SKM-1 (cell line): ENCODE data around the gene MYL6.
"Not testable (repeated sequence)": the region's sequence is repeated elsewhere in the genome, so short reads cannot be mapped to it uniquely, and the experiment has no call there.

Source experiments
- DNase-seq: peaks from one replicate; lab custom pipeline; 2025; ENCODE audit not compliant: unreplicated experiment; lab: John Stamatoyannopoulos, UW

Gene MYL6

DNA sequence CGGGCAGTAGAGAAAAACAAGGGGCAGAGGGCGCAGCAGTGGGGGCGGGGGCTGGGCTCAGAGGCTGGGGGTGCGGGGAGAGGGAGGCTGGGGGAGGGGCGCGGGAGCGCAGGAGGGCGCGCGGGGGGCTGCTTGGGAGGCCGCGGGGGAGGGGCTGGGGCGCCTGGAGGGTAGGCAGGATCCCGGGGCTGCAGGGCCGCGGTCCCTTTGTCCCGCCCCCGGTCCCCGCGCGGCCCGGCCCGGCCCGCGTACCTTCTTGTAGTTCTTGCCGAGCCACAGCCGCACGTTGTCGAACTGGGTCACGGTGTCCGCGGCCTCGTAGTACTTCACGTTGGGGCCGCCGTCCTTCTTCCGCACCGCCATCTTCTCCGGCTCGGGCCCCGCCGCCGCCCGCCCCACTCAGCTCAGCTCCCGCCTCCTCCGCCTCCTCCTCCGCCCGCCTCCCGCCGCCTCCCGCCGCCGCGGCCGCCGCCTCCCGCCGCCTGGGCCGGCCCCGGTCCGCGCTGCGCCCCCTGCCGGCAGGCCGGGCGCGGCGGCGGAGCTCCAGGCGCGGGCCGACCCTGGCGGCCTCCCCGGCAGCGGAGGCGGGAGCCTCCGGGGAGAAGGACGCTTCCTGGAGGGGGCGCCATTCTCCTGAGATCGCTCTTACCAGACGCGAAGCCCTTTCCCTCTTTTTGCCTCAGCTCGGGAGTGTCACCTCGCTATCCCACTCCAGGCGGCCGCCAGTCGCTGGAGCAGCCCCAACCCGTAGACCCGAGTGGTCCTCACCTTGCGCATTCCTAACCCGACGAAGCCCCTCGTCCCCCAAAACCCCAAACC lies 31.1 kb downstream of the MYL6 start, which contains the start of gene SMARCC2:
SMARCC2 (minus strand) TSS at position 385 of the 819 bp plus-strand sequence; CDS start at position 363, 22 bp downstream.
- no peak for DNase-seq

DNA sequence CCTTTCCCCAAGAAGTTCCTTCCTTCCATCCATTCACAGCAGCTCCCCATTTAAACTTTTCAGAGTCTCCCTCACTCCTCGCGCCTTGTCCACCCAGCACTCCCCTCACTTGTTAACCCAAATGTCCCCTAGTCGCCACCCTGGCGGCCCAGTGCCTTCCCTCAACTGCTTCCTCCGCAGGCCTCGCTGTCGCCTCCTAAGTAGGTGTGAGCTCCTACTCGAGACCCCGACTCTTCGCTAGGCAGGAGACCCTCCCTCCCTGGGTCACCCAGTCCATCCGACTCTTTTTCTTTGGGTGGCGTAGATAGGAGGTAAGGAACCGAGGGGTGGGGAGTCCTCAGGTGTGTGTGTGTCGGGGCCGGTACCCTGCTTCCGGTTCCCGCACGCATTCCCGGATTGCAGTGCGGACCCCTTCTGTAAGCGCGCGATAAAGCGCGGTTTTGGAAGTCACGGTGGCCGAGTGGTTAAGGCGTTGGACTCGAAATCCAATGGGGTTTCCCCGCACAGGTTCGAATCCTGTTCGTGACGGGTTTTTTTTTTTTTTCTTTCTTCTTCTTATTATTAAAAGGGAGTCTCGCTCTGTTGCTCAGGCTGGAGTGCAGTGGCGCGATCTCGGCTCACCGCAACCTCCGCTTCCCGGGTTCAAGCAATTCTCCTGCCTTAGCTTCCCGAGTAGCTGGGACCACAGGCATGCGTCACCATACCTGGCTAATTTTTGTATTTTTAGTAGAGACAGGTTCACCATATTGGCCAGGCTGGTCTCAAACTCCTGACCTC lies 31.9 kb downstream of the MYL6 start:
- DNase-seq = peak; percentile 8

DNA sequence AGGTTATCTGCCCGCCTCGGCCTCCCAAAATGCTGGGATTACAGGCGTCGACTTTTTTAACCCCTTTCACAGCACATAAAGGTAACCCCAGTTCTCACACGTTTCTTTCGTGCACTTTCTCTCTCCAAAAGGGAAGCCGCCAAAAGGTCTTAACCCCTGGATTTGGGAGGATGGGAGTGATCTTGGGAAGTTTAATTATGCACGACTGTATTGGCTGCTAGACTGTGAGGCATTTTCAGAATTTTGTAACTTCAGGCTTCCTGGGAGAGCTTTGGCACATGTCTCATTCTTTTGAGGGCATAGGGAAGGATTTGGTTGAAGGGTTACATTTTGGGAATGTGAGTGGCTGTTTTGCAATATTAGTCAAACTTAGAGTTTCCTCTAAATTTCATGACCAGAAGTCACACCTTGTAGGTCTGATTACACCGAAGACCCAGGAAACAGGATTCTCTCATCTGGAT lies 32.6 kb downstream of the MYL6 start:
- DNase-seq = no peak

DNA sequence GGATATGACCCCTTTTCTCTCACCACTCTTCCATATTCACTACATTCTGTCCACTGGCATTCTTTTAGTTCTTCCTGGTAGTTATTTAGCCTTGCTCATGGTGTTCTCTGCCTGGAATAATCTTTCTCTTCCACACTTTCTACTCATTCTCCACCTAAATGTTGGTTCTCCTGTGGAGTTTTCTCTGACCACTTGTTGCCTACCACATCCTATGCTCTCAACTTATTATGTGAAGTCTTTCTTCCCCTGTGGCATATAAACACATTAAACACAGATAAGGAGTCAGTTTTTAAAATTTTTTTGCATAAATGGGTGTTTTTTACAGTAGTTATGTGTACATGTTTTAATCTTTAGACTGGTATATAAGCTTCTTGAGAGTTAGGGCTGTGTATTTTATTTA lies 34.4 kb downstream of the MYL6 start:
- no peak for DNase-seq

DNA sequence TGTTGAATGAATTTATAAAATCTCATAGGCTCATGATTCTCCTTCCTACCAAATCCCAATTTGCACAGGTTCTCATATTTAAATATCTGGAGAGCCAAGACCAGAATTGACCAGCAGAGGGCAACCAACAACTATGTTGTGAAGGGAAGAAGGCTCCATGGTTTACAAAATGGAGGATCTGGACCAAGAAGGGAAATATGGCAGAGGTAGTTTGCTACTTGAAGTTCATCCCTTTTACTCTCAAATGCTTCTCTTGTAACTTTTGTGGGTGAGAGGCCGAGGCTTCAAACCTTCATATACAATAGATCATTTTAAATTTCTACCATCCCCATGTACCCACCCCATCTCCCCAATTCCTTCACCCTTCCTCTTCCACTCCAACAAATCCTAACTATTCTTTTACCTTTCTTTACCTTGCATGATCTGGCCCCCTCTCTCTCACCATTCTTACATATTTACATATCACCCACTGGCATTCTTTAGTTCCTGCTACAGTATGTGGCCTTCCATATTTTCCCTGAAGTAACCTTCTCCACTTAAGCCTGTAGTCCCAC lies 34.9 kb downstream of the MYL6 start:
- peak; percentile 21 for DNase-seq

DNA sequence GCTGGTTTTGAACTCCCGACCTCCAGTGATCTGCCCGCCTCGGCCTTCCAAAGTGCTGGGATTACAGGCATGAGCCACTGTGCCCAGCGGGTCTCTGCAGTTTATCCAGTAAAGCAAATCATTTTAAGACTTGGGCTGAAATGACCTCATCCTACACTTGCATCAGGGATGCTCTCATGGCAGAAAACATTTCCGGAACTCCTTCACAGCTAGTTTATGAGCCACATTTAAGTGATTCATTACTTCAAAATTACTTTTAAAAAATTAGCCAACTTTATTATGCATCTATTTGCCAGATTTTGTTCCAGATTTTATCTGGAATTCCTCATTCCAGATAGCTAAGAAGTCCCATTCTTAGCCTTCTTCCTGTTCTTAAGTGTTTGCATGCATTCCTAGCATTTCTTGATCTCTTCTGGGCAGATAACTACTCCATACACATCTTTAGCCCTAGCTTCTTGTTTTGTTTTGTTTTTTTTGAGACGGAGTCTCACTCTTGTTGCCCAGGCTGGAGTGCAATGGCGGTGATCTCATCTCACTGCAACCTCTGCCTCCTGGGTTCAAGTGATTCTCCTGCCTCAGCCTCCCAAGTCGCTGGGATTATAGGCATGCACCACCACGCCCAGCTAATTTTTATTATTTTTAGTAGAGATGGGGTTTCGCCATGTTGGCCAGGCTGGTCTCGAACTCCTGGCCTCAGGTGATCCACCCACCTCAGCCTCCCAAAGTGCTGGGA lies 38.8 kb downstream of the MYL6 start:
- not testable (repeated sequence) for DNase-seq

DNA sequence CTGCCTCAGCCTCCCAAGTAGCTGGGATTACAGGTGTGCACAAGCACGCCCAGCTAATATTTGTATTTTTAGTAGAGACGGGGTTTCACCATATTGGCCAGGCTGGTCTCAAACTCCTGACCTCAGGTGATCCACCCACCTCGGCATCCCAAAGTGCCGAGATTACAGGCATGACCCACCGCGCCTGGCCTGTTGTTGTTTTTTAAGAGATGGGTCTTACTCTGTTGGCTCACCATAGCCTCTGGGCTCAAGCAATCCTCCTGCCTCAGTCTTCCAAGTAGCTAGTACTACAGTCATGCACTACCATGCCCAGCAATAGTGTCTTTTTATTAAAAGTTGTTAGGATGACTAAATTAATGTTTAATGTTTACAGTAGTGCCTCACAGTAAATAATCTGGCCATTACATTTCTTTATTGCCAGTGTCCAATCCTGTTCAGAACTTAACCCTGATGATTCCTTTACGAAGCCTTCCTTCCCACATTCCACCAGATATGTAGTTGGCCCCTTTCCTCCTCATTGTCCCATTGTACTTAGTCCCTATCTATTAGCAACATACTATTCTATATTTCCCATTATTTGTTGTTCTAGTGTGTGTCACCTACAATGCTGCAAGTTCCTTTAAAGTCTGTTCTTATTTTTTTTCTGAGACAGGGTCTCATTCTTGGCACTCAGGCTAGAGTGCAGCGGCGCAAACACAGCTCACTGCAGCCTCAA lies 39.9 kb downstream of the MYL6 start:
- DNase-seq = no peak

DNA sequence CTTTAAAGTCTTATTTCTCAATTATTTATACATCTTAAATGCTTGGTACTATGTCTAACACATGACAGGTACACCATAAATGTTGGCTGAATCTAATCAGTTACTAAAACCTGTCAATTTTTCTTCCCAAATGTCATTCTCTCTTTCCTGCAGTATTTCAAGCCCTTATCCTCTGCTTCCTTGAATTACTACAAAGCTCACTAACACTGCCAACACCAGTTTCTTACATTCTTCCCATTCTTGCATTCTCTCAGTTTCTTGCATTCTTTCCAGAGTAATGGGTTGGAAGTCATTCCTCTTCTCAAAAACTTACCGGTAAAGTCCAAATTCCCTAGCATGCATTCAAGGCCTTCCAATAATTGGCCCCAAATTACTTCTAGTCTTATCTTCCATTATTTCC lies 40.7 kb downstream of the MYL6 start:
- DNase-seq = no peak

DNA sequence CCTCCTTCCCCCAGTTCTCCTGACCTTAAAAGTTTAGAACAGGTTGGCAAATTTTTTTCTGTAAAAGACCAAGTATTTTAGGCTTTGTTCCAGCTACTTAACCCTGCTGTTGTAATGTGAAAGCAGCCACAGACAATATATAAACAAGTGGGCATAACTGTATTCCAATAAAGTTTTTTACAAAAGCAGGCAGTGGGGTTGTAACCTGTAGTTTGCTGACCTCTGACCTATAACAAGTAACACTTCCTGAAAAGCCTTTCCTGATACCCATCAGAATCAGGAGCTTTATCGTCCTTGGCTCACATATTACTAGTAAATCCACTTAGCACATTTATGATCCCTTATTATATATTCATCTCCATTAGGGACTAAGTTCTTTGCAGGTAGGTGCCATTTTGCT lies 44.2 kb downstream of the MYL6 start:
- no peak for DNase-seq

DNA sequence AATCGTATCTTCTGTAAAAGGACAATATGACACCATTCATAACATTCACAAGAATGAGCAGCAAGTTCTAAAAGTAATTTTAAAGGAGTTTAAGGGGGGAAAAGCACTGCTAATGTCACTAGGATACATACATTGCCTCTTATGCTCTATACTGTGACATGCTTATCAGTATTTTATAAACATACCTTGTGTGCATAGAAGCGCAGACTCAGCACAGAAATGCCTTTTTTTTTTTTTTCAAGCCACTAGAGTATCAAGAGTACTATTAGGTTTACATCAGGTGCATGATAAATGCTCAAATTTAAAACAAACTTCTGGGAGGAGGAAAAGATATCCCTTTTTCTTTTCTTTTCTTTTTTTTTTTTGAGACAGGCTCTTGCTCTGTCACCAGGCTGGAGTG lies 44.7 kb downstream of the MYL6 start:
- no peak for DNase-seq

DNA sequence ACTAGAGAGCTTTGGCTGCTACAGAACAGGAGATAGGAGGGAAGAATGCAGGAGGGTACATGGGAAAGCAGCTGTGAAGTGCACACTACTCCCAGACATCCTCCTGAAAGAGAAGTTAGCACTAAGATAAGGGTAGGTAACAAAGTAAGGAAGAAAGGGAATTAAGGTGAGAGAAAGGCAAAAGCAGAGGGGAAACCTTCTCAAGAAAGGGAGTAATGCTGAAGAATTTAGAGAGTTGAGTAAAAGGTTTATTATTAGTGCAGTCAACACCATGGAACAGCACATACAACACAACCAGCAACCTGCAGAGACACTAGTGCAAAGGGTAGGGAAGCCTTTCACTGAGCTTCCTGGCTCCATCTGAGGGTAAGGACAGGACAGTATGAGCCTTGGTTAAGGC lies 46.1 kb downstream of the MYL6 start:
- no peak for DNase-seq

DNA sequence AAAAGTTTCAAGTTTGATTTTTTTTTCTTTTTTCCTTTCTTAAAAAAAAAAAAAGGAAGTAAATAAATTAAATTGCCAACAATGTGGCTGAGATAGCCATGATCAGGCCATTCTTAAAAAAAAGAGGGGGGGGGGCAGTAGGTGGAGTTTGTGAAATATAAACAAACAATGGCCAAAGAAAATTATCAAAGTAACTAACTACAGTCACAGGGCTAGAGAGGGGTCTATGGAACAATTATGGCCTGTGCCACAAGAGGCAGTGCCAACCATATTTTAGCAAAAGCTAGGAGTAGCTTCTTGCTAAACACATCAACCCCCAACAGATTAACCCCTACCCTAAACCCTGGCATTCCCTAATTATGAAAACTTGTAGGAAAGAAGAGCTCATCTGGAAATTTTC lies 47.3 kb downstream of the MYL6 start:
- DNase-seq = no peak

DNA sequence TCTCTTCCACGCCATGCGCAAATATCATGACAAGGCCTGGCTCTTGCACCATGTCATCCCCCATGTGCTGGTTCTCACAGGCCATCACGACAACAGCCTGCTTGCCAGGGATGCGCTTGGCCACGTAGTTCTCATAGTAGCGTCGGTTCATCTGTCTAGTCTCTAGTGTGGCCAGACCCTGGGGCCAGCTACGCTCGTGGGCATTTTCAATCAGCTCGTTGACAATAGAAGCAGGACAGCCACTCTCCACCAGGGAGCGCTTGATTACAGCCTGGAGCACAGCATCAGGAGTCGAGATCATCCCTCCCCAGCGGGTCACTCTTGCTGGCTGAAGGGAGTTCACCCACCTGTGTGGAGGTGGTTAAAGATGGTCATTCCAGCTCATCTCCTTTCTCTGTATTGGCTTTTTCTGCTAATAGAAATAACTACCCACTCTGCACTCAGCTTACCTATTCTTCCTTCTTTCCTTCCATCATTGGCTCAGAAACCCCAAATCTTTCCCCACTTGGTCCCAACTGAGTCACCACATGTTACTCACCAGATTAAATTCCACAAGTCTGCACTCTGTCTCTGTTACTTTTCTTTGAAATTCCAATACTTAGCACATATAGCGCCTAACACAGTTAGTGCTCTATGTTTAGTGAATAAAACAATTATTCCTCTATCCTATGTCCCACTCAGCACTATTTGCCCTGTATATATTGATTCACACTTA lies 48.5 kb downstream of the MYL6 start:
- DNase-seq = no peak

DNA sequence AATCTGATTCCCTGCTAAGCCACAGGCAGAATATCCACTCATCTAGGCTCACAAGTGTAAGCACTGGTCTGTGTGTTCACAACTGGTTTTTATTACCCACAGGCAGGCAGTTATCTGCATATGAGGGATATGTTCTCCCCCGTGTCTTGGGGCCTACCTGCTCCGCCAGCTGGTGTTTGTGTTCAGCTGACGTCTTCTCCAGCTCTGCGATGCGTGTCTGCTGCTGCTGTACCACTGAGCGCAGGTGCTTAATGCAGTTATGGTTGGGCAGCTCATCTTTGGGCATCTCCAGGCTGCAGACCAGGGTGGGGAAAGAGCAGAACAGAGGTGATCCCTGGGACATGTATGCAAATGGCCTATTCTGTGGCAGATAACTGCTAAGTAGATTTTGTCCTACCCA lies 49.8 kb downstream of the MYL6 start:
- DNase-seq = no peak
